ENCODE results near the gene FNDC3B.

The FNDC3B gene

DNA sequence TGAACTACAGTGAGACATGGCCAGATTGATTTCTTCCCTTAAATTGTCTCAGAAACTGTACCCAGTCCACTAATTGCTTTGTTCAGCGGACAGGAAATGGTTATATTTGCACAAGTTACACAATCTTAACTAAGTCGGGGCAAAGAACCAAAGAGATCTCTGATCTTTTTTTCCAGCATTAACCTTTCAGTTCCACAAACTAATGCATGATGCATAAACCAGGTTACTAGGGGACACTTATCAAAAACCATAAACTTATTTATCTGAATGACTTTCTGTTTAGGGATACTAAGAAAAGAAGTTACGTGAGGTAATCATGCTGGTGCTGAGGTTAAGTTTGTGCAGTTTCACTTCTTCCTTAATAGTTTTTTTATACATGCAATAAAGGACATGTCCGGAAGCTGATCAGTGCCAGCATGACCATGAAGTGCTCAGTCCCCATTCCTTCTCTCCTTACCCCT, 22.4 kb downstream of the FNDC3B start:
- TF ChIP-seq CEBPB (IDR thresholded peaks at IDR 0.05) (no peak), TAF1 (IDR thresholded peaks at IDR 0.05; ENCODE audit: low read depth) (no peak), NFIC (IDR thresholded peaks at IDR 0.05) (no peak), EGR1 (IDR thresholded peaks at IDR 0.05) (no peak), FOXM1 (IDR thresholded peaks at IDR 0.05; ENCODE audit: borderline replicate concordance, low read depth) (no peak), RAD21 (IDR thresholded peaks at IDR 0.05; ENCODE audit: low read depth) (no peak), YY1 (IDR thresholded peaks at IDR 0.05; ENCODE audit: low read depth) (no peak), CREB1 (IDR thresholded peaks at IDR 0.05; ENCODE audit: low read depth) (no peak), TEAD4 (IDR thresholded peaks at IDR 0.05) (no peak), EP300 (IDR thresholded peaks at IDR 0.05; ENCODE audit: borderline replicate concordance) (no peak)
- TF ChIP-seq, protein P1, sequence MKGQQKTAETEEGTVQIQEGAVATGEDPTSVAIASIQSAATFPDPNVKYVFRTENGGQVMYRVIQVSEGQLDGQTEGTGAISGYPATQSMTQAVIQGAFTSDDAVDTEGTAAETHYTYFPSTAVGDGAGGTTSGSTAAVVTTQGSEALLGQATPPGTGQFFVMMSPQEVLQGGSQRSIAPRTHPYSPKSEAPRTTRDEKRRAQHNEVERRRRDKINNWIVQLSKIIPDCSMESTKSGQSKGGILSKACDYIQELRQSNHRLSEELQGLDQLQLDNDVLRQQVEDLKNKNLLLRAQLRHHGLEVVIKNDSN (IDR thresholded peaks at IDR 0.05) = no peak
- TF ChIP-seq, protein P2, sequence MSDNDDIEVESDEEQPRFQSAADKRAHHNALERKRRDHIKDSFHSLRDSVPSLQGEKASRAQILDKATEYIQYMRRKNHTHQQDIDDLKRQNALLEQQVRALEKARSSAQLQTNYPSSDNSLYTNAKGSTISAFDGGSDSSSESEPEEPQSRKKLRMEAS (IDR thresholded peaks at IDR 0.05) = no peak
- TF ChIP-seq, protein P3, sequence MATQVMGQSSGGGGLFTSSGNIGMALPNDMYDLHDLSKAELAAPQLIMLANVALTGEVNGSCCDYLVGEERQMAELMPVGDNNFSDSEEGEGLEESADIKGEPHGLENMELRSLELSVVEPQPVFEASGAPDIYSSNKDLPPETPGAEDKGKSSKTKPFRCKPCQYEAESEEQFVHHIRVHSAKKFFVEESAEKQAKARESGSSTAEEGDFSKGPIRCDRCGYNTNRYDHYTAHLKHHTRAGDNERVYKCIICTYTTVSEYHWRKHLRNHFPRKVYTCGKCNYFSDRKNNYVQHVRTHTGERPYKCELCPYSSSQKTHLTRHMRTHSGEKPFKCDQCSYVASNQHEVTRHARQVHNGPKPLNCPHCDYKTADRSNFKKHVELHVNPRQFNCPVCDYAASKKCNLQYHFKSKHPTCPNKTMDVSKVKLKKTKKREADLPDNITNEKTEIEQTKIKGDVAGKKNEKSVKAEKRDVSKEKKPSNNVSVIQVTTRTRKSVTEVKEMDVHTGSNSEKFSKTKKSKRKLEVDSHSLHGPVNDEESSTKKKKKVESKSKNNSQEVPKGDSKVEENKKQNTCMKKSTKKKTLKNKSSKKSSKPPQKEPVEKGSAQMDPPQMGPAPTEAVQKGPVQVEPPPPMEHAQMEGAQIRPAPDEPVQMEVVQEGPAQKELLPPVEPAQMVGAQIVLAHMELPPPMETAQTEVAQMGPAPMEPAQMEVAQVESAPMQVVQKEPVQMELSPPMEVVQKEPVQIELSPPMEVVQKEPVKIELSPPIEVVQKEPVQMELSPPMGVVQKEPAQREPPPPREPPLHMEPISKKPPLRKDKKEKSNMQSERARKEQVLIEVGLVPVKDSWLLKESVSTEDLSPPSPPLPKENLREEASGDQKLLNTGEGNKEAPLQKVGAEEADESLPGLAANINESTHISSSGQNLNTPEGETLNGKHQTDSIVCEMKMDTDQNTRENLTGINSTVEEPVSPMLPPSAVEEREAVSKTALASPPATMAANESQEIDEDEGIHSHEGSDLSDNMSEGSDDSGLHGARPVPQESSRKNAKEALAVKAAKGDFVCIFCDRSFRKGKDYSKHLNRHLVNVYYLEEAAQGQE (IDR thresholded peaks at IDR 0.05; ENCODE audit: low read depth) = no peak

DNA sequence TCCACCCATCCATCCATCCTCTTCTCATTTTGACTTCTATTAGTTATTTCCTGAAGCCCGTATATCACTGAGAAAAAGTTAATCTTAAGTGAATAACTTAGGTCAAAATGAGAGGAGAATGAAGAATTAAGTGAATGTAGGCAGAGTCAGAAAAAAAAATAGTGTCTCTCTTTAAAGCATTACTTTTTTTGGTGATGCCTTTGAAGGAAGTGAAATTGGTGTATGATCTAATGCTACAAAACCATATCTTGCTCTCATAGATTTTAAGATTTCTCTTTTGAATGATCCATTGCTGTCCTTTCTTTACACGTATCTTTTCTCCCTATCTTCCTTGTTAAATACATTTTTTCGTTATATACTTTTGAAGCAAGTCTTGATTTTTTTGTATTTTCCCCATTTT, 23.4 kb downstream of the FNDC3B start:
- no peak for TF ChIP-seq YY1 (IDR thresholded peaks at IDR 0.05; ENCODE audit: low read depth)
- TF ChIP-seq, protein P3 (IDR thresholded peaks at IDR 0.05; ENCODE audit: low read depth) = no peak
- no peak for TF ChIP-seq FOXM1 (IDR thresholded peaks at IDR 0.05; ENCODE audit: borderline replicate concordance, low read depth)
- no peak for TF ChIP-seq TEAD4 (IDR thresholded peaks at IDR 0.05)
- TF ChIP-seq NFIC (IDR thresholded peaks at IDR 0.05) = no peak
- TF ChIP-seq, protein P1 (IDR thresholded peaks at IDR 0.05) = no peak
- TF ChIP-seq, protein P2 (IDR thresholded peaks at IDR 0.05) = no peak
- no peak for TF ChIP-seq CEBPB (IDR thresholded peaks at IDR 0.05)
- no peak for TF ChIP-seq ZBTB7A (IDR thresholded peaks at IDR 0.05; ENCODE audit: low read depth)

DNA sequence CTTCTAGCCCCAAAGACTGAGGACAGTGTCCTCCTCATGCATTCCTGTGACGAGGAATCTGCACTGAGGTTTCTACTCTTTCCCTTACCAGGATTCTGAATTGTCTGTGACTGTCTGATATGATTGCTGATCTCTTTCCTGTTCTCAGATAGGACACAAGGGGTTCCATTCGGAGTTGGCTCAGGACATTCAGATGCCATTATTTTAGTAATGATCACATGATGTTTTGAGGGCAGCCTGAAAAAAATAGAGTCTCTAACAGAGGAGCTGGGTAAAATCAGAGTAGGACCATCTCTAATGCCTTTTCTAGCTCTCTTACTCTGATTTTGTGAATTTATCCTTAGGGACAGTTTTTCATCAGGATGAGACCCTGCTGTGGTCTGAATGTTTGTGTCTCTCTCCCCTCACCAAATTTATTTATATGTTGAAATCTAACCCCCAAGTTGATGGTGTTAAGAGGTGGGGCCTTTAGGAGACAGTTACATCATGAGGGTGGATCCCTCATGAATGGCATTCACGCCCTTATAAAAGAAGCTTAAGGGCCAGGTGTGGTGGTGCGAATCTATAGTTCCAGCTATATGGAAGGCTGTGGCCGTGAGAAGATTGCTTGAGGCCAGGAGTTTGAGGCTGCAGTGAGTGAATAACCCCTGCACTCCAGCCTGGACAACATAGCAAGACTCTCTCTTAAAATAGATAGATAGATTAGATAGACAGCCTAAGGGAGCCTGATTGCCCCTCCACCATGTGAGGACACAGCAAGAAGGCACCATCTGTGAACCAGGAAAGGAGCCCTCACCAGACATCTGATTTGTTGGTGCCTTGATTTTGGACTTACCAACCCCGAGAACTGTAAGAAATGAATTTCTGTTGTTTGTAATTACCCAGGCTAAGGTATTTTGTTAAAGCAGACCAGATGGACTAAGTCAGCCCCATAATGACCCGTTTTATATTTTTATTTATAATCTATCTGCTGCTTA, 24.4 kb downstream of the FNDC3B start:
- TF ChIP-seq, protein P1 (IDR thresholded peaks at IDR 0.05) = no peak
- TF ChIP-seq YY1 (IDR thresholded peaks at IDR 0.05; ENCODE audit: low read depth) (no peak), CEBPB (IDR thresholded peaks at IDR 0.05) (no peak), TAF1 (IDR thresholded peaks at IDR 0.05; ENCODE audit: low read depth) (no peak), EP300 (IDR thresholded peaks at IDR 0.05; ENCODE audit: borderline replicate concordance) (no peak), FOXM1 (IDR thresholded peaks at IDR 0.05; ENCODE audit: borderline replicate concordance, low read depth) (no peak), TCF12 (IDR thresholded peaks at IDR 0.05; ENCODE audit: low read depth) (no peak), CREB1 (IDR thresholded peaks at IDR 0.05; ENCODE audit: low read depth) (no peak), ZBTB7A (IDR thresholded peaks at IDR 0.05; ENCODE audit: low read depth) (no peak), EGR1 (IDR thresholded peaks at IDR 0.05) (no peak), RAD21 (IDR thresholded peaks at IDR 0.05; ENCODE audit: low read depth) (no peak), TEAD4 (IDR thresholded peaks at IDR 0.05) (no peak)
- TF ChIP-seq, protein P2 (IDR thresholded peaks at IDR 0.05) = no peak
- TF ChIP-seq, protein P3 (IDR thresholded peaks at IDR 0.05; ENCODE audit: low read depth) = no peak

Measured in Ishikawa (cell line).